Glutamatergic neuron (in vitro differentiated cells): ENCODE results near the gene APOA1. TPM values are rescaled to one million over a fixed set of nuclear protein-coding genes. Genes with fewer than 3 reads are reported as not detected.

Experiments
- DNase-seq: peaks from one replicate; pipeline ENCODE4 v3.0.0; 2022
- H3K27ac Mint-ChIP-seq: one replicate; pipeline ENCODE4 v1.8.0; 2020; ENCODE audit warnings: mild to moderate bottlenecking, mixed read lengths, inconsistent platforms; ENCODE audit not compliant: unreplicated experiment
- H3K27me3 Mint-ChIP-seq: one replicate; pipeline ENCODE4 v1.8.0; 2020; ENCODE audit warnings: mild to moderate bottlenecking, moderate library complexity, mixed read lengths, inconsistent platforms; ENCODE audit not compliant: unreplicated experiment
- H3K36me3 Mint-ChIP-seq: one replicate; pipeline ENCODE4 v1.8.0; 2020; ENCODE audit warnings: mild to moderate bottlenecking, mixed read lengths, inconsistent platforms; ENCODE audit not compliant: unreplicated experiment
- H3K4me1 Mint-ChIP-seq: one replicate; pipeline ENCODE4 v1.8.0; 2020; ENCODE audit warnings: mild to moderate bottlenecking, low read depth, mixed read lengths, inconsistent platforms; ENCODE audit not compliant: unreplicated experiment
- H3K4me3 Mint-ChIP-seq: one replicate; pipeline ENCODE4 v1.8.0; 2020; ENCODE audit warnings: mild to moderate bottlenecking, mixed read lengths, inconsistent platforms; ENCODE audit not compliant: unreplicated experiment
- H3K9me3 Mint-ChIP-seq: one replicate; pipeline ENCODE4 v1.8.0; 2020; ENCODE audit warnings: mild to moderate bottlenecking, moderate library complexity, mixed read lengths, inconsistent platforms; ENCODE audit not compliant: unreplicated experiment
- total RNA-seq: library from RNA; stranded (reverse); fragmentation: NEBNext Ultra II Directional; extraction: Animal tissue kit (Norgen Biotek cat#: 25700); gene quantifications from one replicate; pipeline ENCODE4 v1.2.1, GENCODE V29; 2021; ENCODE audit not compliant: unreplicated experiment
- TF ChIP-seq, protein P1 (sequence below): fragments of 200-600 bp; sonication (generic); IDR thresholded peaks from one replicate; pipeline ENCODE4 v1.5.0; 2021; ENCODE audit not compliant: partially characterized antibody, unreplicated experiment

The APOA1 gene
- total RNA-seq, 1 donor from 2014 or later, result not detected

DNA sequence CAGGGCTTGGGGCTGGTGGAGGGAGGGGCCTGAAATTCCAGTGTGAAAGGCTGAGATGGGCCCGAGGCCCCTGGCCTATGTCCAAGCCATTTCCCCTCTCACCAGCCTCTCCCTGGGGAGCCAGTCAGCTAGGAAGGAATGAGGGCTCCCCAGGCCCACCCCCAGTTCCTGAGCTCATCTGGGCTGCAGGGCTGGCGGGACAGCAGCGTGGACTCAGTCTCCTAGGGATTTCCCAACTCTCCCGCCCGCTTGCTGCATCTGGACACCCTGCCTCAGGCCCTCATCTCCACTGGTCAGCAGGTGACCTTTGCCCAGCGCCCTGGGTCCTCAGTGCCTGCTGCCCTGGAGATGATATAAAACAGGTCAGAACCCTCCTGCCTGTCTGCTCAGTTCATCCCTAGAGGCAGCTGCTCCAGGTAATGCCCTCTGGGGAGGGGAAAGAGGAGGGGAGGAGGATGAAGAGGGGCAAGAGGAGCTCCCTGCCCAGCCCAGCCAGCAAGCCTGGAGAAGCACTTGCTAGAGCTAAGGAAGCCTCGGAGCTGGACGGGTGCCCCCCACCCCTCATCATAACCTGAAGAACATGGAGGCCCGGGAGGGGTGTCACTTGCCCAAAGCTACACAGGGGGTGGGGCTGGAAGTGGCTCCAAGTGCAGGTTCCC is 7.8 kb downstream of the APOA1 start, which contains the start of gene APOC3:
TSS of gene APOC3 (plus strand) at position 383 of the 659 bp plus-strand sequence. CDS start 676 bp downstream, outside the sequence.
- no peaks in the 10 kb centered on the region for H3K27me3 Mint-ChIP-seq
- H3K9me3 Mint-ChIP-seq, result no peaks in the 10 kb centered on the region
- H3K4me3 Mint-ChIP-seq, result no peak within 1 kb of the TSS
- TF ChIP-seq, protein P1, sequence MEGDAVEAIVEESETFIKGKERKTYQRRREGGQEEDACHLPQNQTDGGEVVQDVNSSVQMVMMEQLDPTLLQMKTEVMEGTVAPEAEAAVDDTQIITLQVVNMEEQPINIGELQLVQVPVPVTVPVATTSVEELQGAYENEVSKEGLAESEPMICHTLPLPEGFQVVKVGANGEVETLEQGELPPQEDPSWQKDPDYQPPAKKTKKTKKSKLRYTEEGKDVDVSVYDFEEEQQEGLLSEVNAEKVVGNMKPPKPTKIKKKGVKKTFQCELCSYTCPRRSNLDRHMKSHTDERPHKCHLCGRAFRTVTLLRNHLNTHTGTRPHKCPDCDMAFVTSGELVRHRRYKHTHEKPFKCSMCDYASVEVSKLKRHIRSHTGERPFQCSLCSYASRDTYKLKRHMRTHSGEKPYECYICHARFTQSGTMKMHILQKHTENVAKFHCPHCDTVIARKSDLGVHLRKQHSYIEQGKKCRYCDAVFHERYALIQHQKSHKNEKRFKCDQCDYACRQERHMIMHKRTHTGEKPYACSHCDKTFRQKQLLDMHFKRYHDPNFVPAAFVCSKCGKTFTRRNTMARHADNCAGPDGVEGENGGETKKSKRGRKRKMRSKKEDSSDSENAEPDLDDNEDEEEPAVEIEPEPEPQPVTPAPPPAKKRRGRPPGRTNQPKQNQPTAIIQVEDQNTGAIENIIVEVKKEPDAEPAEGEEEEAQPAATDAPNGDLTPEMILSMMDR, result no peak
- H3K4me1 Mint-ChIP-seq, result no peaks in the 10 kb centered on the region
- no peak within 1 kb of the TSS for H3K27ac Mint-ChIP-seq
- no peaks in the 10 kb centered on the region for H3K36me3 Mint-ChIP-seq
- DNase-seq, result no peak

GRCh38 chr11:116828632-116829524 is 8.5 kb downstream of the APOA1 start:
- no peaks in the 10 kb centered on the region for H3K27me3 Mint-ChIP-seq
- H3K9me3 Mint-ChIP-seq, result no peaks in the 10 kb centered on the region
- TF ChIP-seq, protein P1, result no peak
- H3K4me1 Mint-ChIP-seq, result no peaks in the 10 kb centered on the region
- no peak for DNase-seq
- no peak overlapping the region for H3K27ac Mint-ChIP-seq
- no peaks in the 10 kb centered on the region for H3K36me3 Mint-ChIP-seq
- H3K4me3 Mint-ChIP-seq, result no peak overlapping the region

DNA sequence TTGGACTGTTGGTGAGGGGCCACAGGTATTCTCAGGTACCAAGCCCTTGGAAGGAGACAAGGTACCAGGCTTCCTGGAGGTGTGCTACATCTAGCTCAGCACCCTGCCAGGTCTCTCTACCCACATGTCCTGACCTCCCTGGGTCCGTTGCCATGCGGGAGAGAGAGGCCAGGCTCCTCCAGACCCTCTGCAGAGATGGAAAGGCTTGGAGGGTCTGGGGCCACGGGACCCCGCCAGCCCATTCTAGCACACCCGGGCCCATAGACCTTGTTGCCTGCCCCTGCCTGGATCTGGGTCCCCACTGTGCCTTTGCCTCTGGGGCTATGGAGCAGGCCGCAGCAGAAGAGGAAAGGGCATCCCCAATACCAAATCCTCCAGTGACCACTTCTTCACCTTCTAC is 10.0 kb downstream of the APOA1 start:
- Mint-ChIP-seq H3K4me3 (no peak overlapping the region), H3K4me1 (no peaks in the 10 kb centered on the region), H3K9me3 (no peaks in the 10 kb centered on the region), H3K27ac (no peak overlapping the region), H3K27me3 (no peaks in the 10 kb centered on the region), H3K36me3 (no peaks in the 10 kb centered on the region)
- DNase-seq, result no peak
- TF ChIP-seq, protein P1, result no peak

- Mint-ChIP-seq H3K9me3 (no peaks in the 10 kb centered on the region), H3K27me3 (no peaks in the 10 kb centered on the region), H3K36me3 (no peaks in the 10 kb centered on the region), H3K4me1 (no peaks in the 10 kb centered on the region), H3K4me3 (no peak overlapping the region), H3K27ac (no peak overlapping the region)
- no peak for DNase-seq
- TF ChIP-seq, protein P1, result no peak
Measured at GRCh38 chr11:116826751-116827431, 10.5 kb downstream of the APOA1 start.
